BLaER1 treated with 17β-estradiol and CSF1 and Interleukin-3, amounts not matched to agents 10 nM and 100 nM (cell line): ENCODE measurements around the gene PATJ.

Experiments
- H3K27ac ChIP-seq, 11 experiments: shearing (Covaris generic); formaldehyde crosslinking; 2 replicates each; pipeline ENCODE4 v1.8.1; 2022
- H3K27me3 ChIP-seq, 11 experiments: shearing (Covaris generic); formaldehyde crosslinking; 2 replicates each; pipeline ENCODE4 v1.8.1; 2022
- H3K36me3 ChIP-seq, 11 experiments: shearing (Covaris generic); formaldehyde crosslinking; 2 replicates each; pipeline ENCODE4 v1.8.1; 2022
- H3K4me1 ChIP-seq, 10 experiments: shearing (Covaris generic); formaldehyde crosslinking; 2 replicates each; pipeline ENCODE4 v1.8.1; 2022
- H3K4me2 ChIP-seq, 11 experiments: shearing (Covaris generic); formaldehyde crosslinking; 2 replicates each; pipeline ENCODE4 v1.8.1; 2022
- H3K4me3 ChIP-seq, 10 experiments: shearing (Covaris generic); formaldehyde crosslinking; 2 replicates each; pipeline ENCODE4 v1.8.1; 2022
- H3K9ac ChIP-seq, 11 experiments: shearing (Covaris generic); formaldehyde crosslinking; 2 replicates each; pipeline ENCODE4 v1.8.1; 2022
- H3K9me3 ChIP-seq, 11 experiments: shearing (Covaris generic); formaldehyde crosslinking; replicated peaks in 1 of 11; 2 replicates each; pipeline ENCODE4 v1.8.1; 2022
- H4K20me1 ChIP-seq, 11 experiments: shearing (Covaris generic); formaldehyde crosslinking; 2 replicates each; pipeline ENCODE4 v1.8.1; 2022
- Cebpa-rat ChIP-seq, 11 experiments: shearing (Covaris generic); IDR thresholded peaks; 2 replicates each; pipeline ENCODE4 v1.8.1; 2022

The PATJ gene

GRCh38 chr1:61743716-61744580, 1.7 kb downstream of the PATJ start:
- no peak overlapping the region for H3K27ac ChIP-seq
- peak overlapping the region in 2 of 11 experiments; percentile 71 to 85; a peak in 3 of 22 replicates for H3K4me2 ChIP-seq
- H3K9ac ChIP-seq: no peak overlapping the region
- H3K27me3 ChIP-seq: peaks cover 18 to 35% (median 28%) of the 10 kb centered on the region in 11 experiments; a peak in 19 of 22 replicates
- no peaks in the 10 kb centered on the region for H3K36me3 ChIP-seq
- peaks cover 0 to 13% (median 4%) of the 10 kb centered on the region in 10 experiments; a peak in 8 of 20 replicates for H3K4me1 ChIP-seq
- H3K9me3 ChIP-seq: no peaks in the 10 kb centered on the region
- TF ChIP-seq Cebpa-rat (IDR thresholded peaks at IDR 0.05): no peak
- no peaks in the 10 kb centered on the region for H4K20me1 ChIP-seq
- no peak overlapping the region for H3K4me3 ChIP-seq

- peaks cover 18 to 24% (median 20%) of the 10 kb centered on the region in 11 experiments; a peak in 19 of 22 replicates for H3K27me3 ChIP-seq
- peaks cover 0 to 9% (median under 1%) of the 10 kb centered on the region in 10 experiments; a peak in 6 of 20 replicates for H3K4me1 ChIP-seq
- H3K36me3 ChIP-seq: no peaks in the 10 kb centered on the region
- H3K9ac ChIP-seq: no peak overlapping the region
- H3K4me3 ChIP-seq: no peak overlapping the region
- TF ChIP-seq Cebpa-rat (IDR thresholded peaks at IDR 0.05): no peak
- no peaks in the 10 kb centered on the region for H4K20me1 ChIP-seq
- no peak overlapping the region for H3K4me2 ChIP-seq
- no peaks in the 10 kb centered on the region for H3K9me3 ChIP-seq
- peak overlapping the region in 1 of 11 experiments; percentile 20; a peak in 1 of 22 replicates for H3K27ac ChIP-seq
Observed at GRCh38 chr1:61746813-61747212, 4.5 kb downstream of the PATJ start.

- H3K27ac ChIP-seq: no peak overlapping the region
- no peak overlapping the region for H3K4me2 ChIP-seq
- peaks cover 1 to 6% (median 5%) of the 10 kb centered on the region in 11 experiments; a peak in 13 of 22 replicates for H3K27me3 ChIP-seq
- no peak overlapping the region for H3K9ac ChIP-seq
- TF ChIP-seq Cebpa-rat (IDR thresholded peaks at IDR 0.05): no peak
- no peaks in the 10 kb centered on the region for H3K36me3 ChIP-seq
- H4K20me1 ChIP-seq: no peaks in the 10 kb centered on the region
- no peak overlapping the region for H3K4me3 ChIP-seq
- H3K9me3 ChIP-seq: no peaks in the 10 kb centered on the region
- H3K4me1 ChIP-seq: no peaks in the 10 kb centered on the region
Observed at GRCh38 chr1:61748566-61748965, 6.3 kb downstream of the PATJ start.

- no peaks in the 10 kb centered on the region for H3K36me3 ChIP-seq
- H3K4me2 ChIP-seq: no peak overlapping the region
- H3K4me1 ChIP-seq: no peaks in the 10 kb centered on the region
- H3K9me3 ChIP-seq: no peaks in the 10 kb centered on the region
- TF ChIP-seq Cebpa-rat (IDR thresholded peaks at IDR 0.05): no peak
- H3K4me3 ChIP-seq: no peak overlapping the region
- H4K20me1 ChIP-seq: no peaks in the 10 kb centered on the region
- H3K27me3 ChIP-seq: 0 out of 22 replicates have a peak, but pooled peaks cover 0 to 2% (median 0%) of the 10 kb centered on the region in 11 experiments
- H3K27ac ChIP-seq: no peak overlapping the region
- H3K9ac ChIP-seq: no peak overlapping the region
Observed at GRCh38 chr1:61749574-61749973, 7.3 kb downstream of the PATJ start.

- H3K27ac ChIP-seq: no peak overlapping the region
Observed at GRCh38 chr1:61752921-61753389, 10.7 kb downstream of the PATJ start.

GRCh38 chr1:61753998-61754508, 11.8 kb downstream of the PATJ start:
- no peak for TF ChIP-seq Cebpa-rat (IDR thresholded peaks at IDR 0.05)

More at GRCh38 chr1:61752921-61753389, 10.7 kb downstream of the PATJ start:
- Histone ChIP-seq H3K9ac (no peak overlapping the region), H3K4me2 (no peak overlapping the region), H3K27me3 (no peaks in the 10 kb centered on the region), H4K20me1 (no peaks in the 10 kb centered on the region), H3K4me1 (no peaks in the 10 kb centered on the region), H3K36me3 (no peaks in the 10 kb centered on the region), H3K4me3 (no peak overlapping the region), H3K9me3 (no peaks in the 10 kb centered on the region)
- TF ChIP-seq Cebpa-rat (IDR thresholded peaks at IDR 0.05): no peak

GRCh38 chr1:61754545-61754944, 12.3 kb downstream of the PATJ start:
- no peaks in the 10 kb centered on the region for H3K4me1 ChIP-seq
- H3K27me3 ChIP-seq: no peaks in the 10 kb centered on the region
- H3K9me3 ChIP-seq: no peaks in the 10 kb centered on the region
- no peak overlapping the region for H3K9ac ChIP-seq
- no peak overlapping the region for H3K27ac ChIP-seq
- no peaks in the 10 kb centered on the region for H3K36me3 ChIP-seq
- no peaks in the 10 kb centered on the region for H4K20me1 ChIP-seq
- H3K4me3 ChIP-seq: no peak overlapping the region
- no peak for TF ChIP-seq Cebpa-rat (IDR thresholded peaks at IDR 0.05)
- H3K4me2 ChIP-seq: no peak overlapping the region

More at GRCh38 chr1:61753998-61754508, 11.8 kb downstream of the PATJ start:
- Histone ChIP-seq H3K27me3 (no peaks in the 10 kb centered on the region), H3K4me2 (no peak overlapping the region), H3K27ac (no peak overlapping the region), H3K36me3 (no peaks in the 10 kb centered on the region), H3K9ac (no peak overlapping the region), H4K20me1 (no peaks in the 10 kb centered on the region), H3K4me3 (no peak overlapping the region), H3K9me3 (no peaks in the 10 kb centered on the region), H3K4me1 (no peaks in the 10 kb centered on the region)

GRCh38 chr1:61756773-61757172, 14.5 kb downstream of the PATJ start:
- TF ChIP-seq Cebpa-rat (IDR thresholded peaks at IDR 0.05): no peak
- H3K27ac ChIP-seq: no peak overlapping the region
- H3K4me3 ChIP-seq: no peak overlapping the region
- H3K9ac ChIP-seq: no peak overlapping the region
- H3K27me3 ChIP-seq: no peaks in the 10 kb centered on the region
- no peaks in the 10 kb centered on the region for H4K20me1 ChIP-seq
- H3K4me2 ChIP-seq: no peak overlapping the region
- H3K4me1 ChIP-seq: no peaks in the 10 kb centered on the region
- no peaks in the 10 kb centered on the region for H3K9me3 ChIP-seq
- H3K36me3 ChIP-seq: no peaks in the 10 kb centered on the region

GRCh38 chr1:61757950-61758349, 15.7 kb downstream of the PATJ start:
- no peak for TF ChIP-seq Cebpa-rat (IDR thresholded peaks at IDR 0.05)
- no peak overlapping the region for H3K27ac ChIP-seq
- no peak overlapping the region for H3K4me2 ChIP-seq
- no peaks in the 10 kb centered on the region for H3K27me3 ChIP-seq
- no peaks in the 10 kb centered on the region for H3K9me3 ChIP-seq
- H3K9ac ChIP-seq: no peak overlapping the region
- H4K20me1 ChIP-seq: no peaks in the 10 kb centered on the region
- no peaks in the 10 kb centered on the region for H3K4me1 ChIP-seq
- H3K4me3 ChIP-seq: no peak overlapping the region
- H3K36me3 ChIP-seq: no peaks in the 10 kb centered on the region
